Muscle layer of colon (tissue), 2 donors: ENCODE measurements around the gene KCNN4.

Experiments used
- H3K27ac ChIP-seq: one replicate; pipeline ENCODE4 v1.7.0; 2013; ENCODE audit warnings: low read depth, mild to moderate bottlenecking, low read length, moderate library complexity
- H3K27me3 ChIP-seq, 2 donors: one replicate each; pipeline ENCODE4 v1.7.0; 2013; ENCODE audit warnings: low read length in 2 of 2, mild to moderate bottlenecking in 2 of 2; ENCODE audit not compliant: insufficient read depth in 2 of 2, control insufficient read depth in 1 of 2
- H3K36me3 ChIP-seq: one replicate; pipeline ENCODE4 v1.7.0; 2013; ENCODE audit warnings: mild to moderate bottlenecking, low read length; ENCODE audit not compliant: insufficient read depth
- H3K4me1 ChIP-seq: one replicate; pipeline ENCODE4 v1.7.0; 2013; ENCODE audit warnings: mild to moderate bottlenecking, low read length; ENCODE audit not compliant: insufficient read depth
- H3K4me3 ChIP-seq, 2 donors: one replicate each; pipeline ENCODE4 v1.7.0; 2013; ENCODE audit warnings: low read length in 2 of 2, low read depth in 1 of 2, mild to moderate bottlenecking in 1 of 2, moderate library complexity in 1 of 2
- H3K9ac ChIP-seq: one replicate; pipeline ENCODE4 v1.7.0; 2013; ENCODE audit warnings: low read length
- H3K9me3 ChIP-seq: one replicate; pipeline ENCODE4 v1.7.0; 2013; ENCODE audit warnings: mild to moderate bottlenecking, low read length
- donor health status: abdominal sarcoma.
- donor health status: Adenocarcinoma of cecum.

The KCNN4 gene

GRCh38 chr19:43723588-43723987 lies 57.2 kb downstream of the KCNN4 start:
- Histone ChIP-seq H3K4me3 (no peak overlapping the region), H3K36me3 (no peaks in the 10 kb centered on the region), H3K27ac (no peak overlapping the region), H3K27me3 (no peaks in the 10 kb centered on the region), H3K9me3 (no peaks in the 10 kb centered on the region), H3K9ac (no peak overlapping the region), H3K4me1 (no peaks in the 10 kb centered on the region)

- no peak overlapping the region for H3K4me3 ChIP-seq
- H3K27ac ChIP-seq, result no peak overlapping the region
These were observed 59.2 kb downstream of the KCNN4 start for GRCh38 chr19:43721469-43722048.

GRCh38 chr19:43720936-43721335 lies 59.8 kb downstream of the KCNN4 start:
- Histone ChIP-seq H3K27ac (no peak overlapping the region), H3K9me3 (no peaks in the 10 kb centered on the region), H3K27me3 (no peaks in the 10 kb centered on the region), H3K9ac (no peak overlapping the region), H3K4me1 (no peaks in the 10 kb centered on the region), H3K4me3 (no peak overlapping the region), H3K36me3 (no peaks in the 10 kb centered on the region)

More at GRCh38 chr19:43721469-43722048, 59.2 kb downstream of the KCNN4 start:
- Histone ChIP-seq H3K4me1 (no peaks in the 10 kb centered on the region), H3K27me3 (no peaks in the 10 kb centered on the region), H3K9ac (no peak overlapping the region), H3K9me3 (no peaks in the 10 kb centered on the region), H3K36me3 (no peaks in the 10 kb centered on the region)

- H3K4me1 ChIP-seq, result no peaks in the 10 kb centered on the region
- no peak overlapping the region for H3K4me3 ChIP-seq
- H3K9me3 ChIP-seq, result no peaks in the 10 kb centered on the region
- no peaks in the 10 kb centered on the region for H3K27me3 ChIP-seq
- no peak overlapping the region for H3K9ac ChIP-seq
- no peaks in the 10 kb centered on the region for H3K36me3 ChIP-seq
- no peak overlapping the region for H3K27ac ChIP-seq
These were observed 60.9 kb downstream of the KCNN4 start for GRCh38 chr19:43719918-43720317.

GRCh38 chr19:43719378-43719868 lies 61.4 kb downstream of the KCNN4 start:
- Histone ChIP-seq H3K36me3 (no peaks in the 10 kb centered on the region), H3K9me3 (no peaks in the 10 kb centered on the region), H3K4me1 (no peaks in the 10 kb centered on the region), H3K4me3 (no peak overlapping the region), H3K9ac (no peak overlapping the region), H3K27ac (no peak overlapping the region), H3K27me3 (no peaks in the 10 kb centered on the region)

- H3K4me3 ChIP-seq, result no peak overlapping the region
- no peaks in the 10 kb centered on the region for H3K36me3 ChIP-seq
- H3K9me3 ChIP-seq, result no peaks in the 10 kb centered on the region
- no peak overlapping the region for H3K9ac ChIP-seq
- H3K4me1 ChIP-seq, result no peaks in the 10 kb centered on the region
- H3K27ac ChIP-seq, result no peak overlapping the region
- H3K27me3 ChIP-seq, result no peaks in the 10 kb centered on the region
These were observed 62.0 kb downstream of the KCNN4 start for GRCh38 chr19:43718627-43719377.
